OCI-LY1 (cell line): ENCODE results near the gene MRC2.

ENCODE experiments used
- CTCF ChIP-seq: fragments of 200-600 bp; sonication (generic), shearing (Covaris generic); IDR thresholded peaks from 2 replicates; pipeline ENCODE4 v1.5.1; 2017; ENCODE audit warnings: mild to moderate bottlenecking, antibody characterized with exemption, low read length, moderate library complexity, mixed read lengths
- EZH2 ChIP-seq: fragments of 200-600 bp; sonication (generic), shearing (Covaris generic); IDR thresholded peaks from 2 replicates; pipeline ENCODE4 v1.8.0; 2017; ENCODE audit warnings: borderline replicate concordance, mixed run types, mild to moderate bottlenecking, antibody characterized with exemption, low read length, moderate library complexity, mixed read lengths

DNA sequence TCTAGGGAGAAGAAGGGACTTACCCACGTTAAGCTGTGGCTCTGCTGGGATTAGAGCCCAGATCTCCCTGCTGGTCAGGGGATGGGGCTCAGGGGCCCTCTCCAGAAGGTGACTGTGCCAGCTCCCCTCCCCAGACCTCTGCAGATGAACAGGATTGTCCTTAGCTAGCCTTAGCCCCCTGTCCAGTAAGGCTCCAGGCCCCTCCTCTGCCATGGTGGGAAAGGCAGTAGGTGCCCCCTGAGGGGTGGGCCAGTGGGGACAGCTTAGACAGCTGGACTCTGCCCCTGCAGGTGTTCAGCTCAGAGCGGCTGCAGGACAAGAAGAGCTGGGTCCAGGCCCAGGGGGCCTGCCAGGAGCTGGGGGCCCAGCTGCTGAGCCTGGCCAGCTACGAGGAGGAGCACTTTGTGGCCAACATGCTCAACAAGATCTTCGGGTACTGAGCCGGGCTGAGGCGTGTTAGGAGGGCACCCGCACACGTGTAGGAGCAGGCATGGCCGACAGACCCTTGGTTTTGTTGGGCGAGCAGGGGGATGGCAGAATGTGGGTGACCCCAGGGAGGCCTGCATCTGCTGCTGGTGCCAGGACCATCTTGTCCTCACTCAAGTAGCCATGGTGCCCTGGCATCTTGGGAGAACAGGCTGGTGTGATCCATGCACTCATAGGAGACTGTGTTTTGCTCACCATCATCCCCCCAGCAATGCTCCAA, 50.9 kb downstream of the MRC2 start:
- TF ChIP-seq CTCF = no peak
- no peak for TF ChIP-seq EZH2
